ENCODE results near the gene C20orf96.

C20orf96 gene

DNA sequence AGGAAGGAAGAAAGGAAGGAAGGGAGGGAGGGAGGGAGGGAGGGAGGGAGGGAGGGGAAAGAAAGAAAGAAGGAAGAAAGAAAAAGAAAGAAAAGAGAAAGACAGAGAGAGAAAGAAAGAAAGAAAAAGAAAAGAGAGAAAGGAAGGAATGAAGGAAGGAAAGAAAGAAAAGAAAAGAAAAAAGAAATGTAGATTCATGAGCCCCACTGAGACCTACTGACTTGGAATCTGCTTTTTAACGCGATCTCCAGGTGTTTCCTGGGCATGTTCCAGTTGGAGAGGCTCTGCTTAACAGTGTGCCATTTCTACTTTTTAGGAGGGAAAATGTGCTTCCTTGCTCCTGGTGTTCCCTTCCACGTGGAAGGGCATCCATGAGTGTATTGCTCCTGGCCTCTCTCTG lies 16.7 kb downstream of the C20orf96 start:
- Histone ChIP-seq H3K9me3 (no peaks in the 10 kb centered on the region), H3K4me1 (ENCODE audit: control insufficient read depth in 1 of 2, insufficient read depth in 1 of 2, low read depth in 1 of 2, low read length in 1 of 2) (no peaks in the 10 kb centered on the region), H3K4me3 (ENCODE audit: low read depth in 1 of 2, low read length in 1 of 2) (no peak overlapping the region), H3K36me3 (peaks cover 6% of the 10 kb centered on the region), H3K27ac (no peak overlapping the region), H3K27me3 (no peaks in the 10 kb centered on the region)
- TF ChIP-seq, protein P1, sequence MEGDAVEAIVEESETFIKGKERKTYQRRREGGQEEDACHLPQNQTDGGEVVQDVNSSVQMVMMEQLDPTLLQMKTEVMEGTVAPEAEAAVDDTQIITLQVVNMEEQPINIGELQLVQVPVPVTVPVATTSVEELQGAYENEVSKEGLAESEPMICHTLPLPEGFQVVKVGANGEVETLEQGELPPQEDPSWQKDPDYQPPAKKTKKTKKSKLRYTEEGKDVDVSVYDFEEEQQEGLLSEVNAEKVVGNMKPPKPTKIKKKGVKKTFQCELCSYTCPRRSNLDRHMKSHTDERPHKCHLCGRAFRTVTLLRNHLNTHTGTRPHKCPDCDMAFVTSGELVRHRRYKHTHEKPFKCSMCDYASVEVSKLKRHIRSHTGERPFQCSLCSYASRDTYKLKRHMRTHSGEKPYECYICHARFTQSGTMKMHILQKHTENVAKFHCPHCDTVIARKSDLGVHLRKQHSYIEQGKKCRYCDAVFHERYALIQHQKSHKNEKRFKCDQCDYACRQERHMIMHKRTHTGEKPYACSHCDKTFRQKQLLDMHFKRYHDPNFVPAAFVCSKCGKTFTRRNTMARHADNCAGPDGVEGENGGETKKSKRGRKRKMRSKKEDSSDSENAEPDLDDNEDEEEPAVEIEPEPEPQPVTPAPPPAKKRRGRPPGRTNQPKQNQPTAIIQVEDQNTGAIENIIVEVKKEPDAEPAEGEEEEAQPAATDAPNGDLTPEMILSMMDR (IDR thresholded peaks at IDR 0.05), result no peak

DNA sequence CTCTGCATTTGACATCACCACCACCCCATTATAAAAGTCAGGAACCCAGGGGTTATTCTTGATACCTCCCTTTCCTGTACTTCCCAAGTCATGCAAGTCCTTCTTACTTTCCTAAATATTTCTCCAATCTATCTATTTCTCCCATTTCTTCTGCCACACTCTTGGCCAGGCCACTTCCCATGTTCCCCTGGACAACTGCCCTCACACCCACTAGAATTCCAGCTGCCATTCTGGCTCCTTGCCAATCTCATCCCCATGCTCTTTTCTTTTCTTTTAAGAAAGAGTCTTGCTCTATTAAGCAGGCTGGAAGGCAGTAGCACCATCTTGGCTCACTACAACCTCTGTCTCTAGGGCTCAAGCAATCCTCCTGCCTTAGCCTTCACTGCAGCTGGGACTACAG lies 17.8 kb downstream of the C20orf96 start:
- no peaks in the 10 kb centered on the region for H3K27me3 ChIP-seq
- peaks cover 6% of the 10 kb centered on the region for H3K36me3 ChIP-seq
- TF ChIP-seq, protein P1 (IDR thresholded peaks at IDR 0.05), result no peak
- no peak overlapping the region for H3K27ac ChIP-seq
- no peaks in the 10 kb centered on the region for H3K4me1 ChIP-seq (ENCODE audit: control insufficient read depth in 1 of 2, insufficient read depth in 1 of 2, low read depth in 1 of 2, low read length in 1 of 2)
- H3K9me3 ChIP-seq, result no peaks in the 10 kb centered on the region
- no peak overlapping the region for H3K4me3 ChIP-seq (ENCODE audit: low read depth in 1 of 2, low read length in 1 of 2)

DNA sequence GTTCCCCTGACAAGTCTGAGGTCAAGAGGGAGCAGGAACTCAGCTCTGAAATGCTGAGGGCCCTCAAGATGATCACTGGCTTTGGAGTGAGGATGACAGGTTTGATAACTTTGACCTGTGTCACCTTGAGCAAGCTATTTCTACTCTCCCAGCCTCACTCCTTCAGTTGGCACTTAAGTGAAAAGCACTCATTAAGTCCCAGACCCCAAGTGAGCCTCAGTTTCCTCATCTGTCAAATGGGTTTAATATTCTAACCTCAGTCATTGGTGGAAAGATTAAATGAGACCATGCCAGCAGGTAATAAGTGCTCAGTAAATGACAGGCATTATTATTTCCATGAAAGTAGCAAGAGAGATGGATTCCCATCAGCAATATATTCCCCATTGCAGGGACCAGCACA lies 19.0 kb downstream of the C20orf96 start:
- TF ChIP-seq, protein P1 (IDR thresholded peaks at IDR 0.05), result no peak
- H3K36me3 ChIP-seq, result peaks cover under 1% of the 10 kb centered on the region
- peaks cover 7 to 8% of the 10 kb centered on the region in 2 experiments for H3K4me1 ChIP-seq (ENCODE audit: control insufficient read depth in 1 of 2, insufficient read depth in 1 of 2, low read depth in 1 of 2, low read length in 1 of 2)
- peaks cover 2% of the 10 kb centered on the region for H3K27me3 ChIP-seq
- no peak overlapping the region for H3K27ac ChIP-seq
- no peaks in the 10 kb centered on the region for H3K9me3 ChIP-seq
- no peak overlapping the region for H3K4me3 ChIP-seq (ENCODE audit: low read depth in 1 of 2, low read length in 1 of 2)

DNA sequence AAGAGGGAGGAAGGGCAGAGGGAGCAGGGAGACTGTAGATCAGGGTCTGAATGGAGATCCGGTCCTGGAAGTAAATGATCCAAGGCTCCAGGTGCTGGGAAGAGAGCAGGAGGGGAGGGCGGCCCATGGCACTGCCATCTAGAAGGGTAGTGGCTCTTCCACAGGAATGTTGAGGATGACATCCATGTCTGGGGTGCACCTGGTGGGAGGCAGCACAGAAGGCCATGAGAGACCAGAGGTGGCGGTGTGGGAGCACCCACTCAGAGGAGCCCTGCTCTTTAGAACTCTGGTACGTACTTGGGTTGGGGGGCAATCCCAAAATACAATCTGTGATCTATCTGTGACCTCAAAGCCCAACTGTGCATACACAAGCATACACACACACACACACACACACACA lies 19.5 kb downstream of the C20orf96 start:
- Histone ChIP-seq H3K27ac (no peak overlapping the region), H3K27me3 (peaks cover 7% of the 10 kb centered on the region), H3K36me3 (no peaks in the 10 kb centered on the region), H3K4me3 (ENCODE audit: low read depth in 1 of 2, low read length in 1 of 2) (no peak overlapping the region), H3K4me1 (ENCODE audit: control insufficient read depth in 1 of 2, insufficient read depth in 1 of 2, low read depth in 1 of 2, low read length in 1 of 2) (peaks cover 7 to 10% of the 10 kb centered on the region in 2 experiments), H3K9me3 (no peaks in the 10 kb centered on the region)
- TF ChIP-seq, protein P1 (IDR thresholded peaks at IDR 0.05), result no peak

DNA sequence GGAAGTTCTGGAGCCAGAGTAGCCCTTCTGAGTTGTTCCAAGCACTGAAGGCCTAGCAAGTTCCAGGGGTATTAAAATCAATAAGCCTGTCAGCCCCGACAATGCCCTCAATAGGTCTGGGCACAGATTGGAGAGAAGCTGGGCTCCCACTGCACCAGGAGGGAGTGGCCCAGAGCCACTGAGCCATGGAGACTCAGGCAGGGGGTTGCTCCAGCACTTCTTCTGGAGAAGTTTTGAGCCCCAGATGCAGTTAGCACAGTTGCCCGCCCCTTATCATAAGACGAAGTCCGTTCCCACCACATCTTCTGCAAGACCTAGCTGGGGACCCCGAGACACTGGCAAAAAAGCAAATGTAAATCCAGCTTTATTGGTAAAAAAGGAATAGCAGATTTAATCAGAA lies 20.0 kb downstream of the C20orf96 start:
- H3K4me1 ChIP-seq (ENCODE audit: control insufficient read depth in 1 of 2, insufficient read depth in 1 of 2, low read depth in 1 of 2, low read length in 1 of 2), result peaks cover 7 to 10% of the 10 kb centered on the region in 2 experiments
- TF ChIP-seq, protein P1 (IDR thresholded peaks at IDR 0.05), result no peak

More for the DNA sequence above, 20.0 kb downstream of the C20orf96 start:
- H3K27ac ChIP-seq, result no peak overlapping the region
- no peaks in the 10 kb centered on the region for H3K9me3 ChIP-seq
- no peaks in the 10 kb centered on the region for H3K36me3 ChIP-seq
- H3K4me3 ChIP-seq (ENCODE audit: low read depth in 1 of 2, low read length in 1 of 2), result no peak overlapping the region
- peaks cover 8% of the 10 kb centered on the region for H3K27me3 ChIP-seq

All from neutrophil (primary cell).